PC-9 (cell line): Measurements from ENCODE around the gene ARHGEF28. TPM values are rescaled to one million over a fixed set of nuclear protein-coding genes. Genes with fewer than 3 reads are reported as not detected.

Experiments used
- BruUV-seq: library from RNA; stranded (reverse); fragments of 400-500 nt; replicated peaks from 2 replicates; lab custom pipeline; 2021; lab: Mats Ljungman, UMichigan
- CTCF ChIA-PET: fragments of 300-600 bp; sonication (Branson Sonifier 250); formaldehyde crosslinking; loops from one replicate; lab custom pipeline; 2022; ENCODE audit warnings: antibody characterized with exemption; lab: Charles Lee
- POLR2A ChIA-PET: fragments of 300-600 bp; sonication (Branson Sonifier 250); formaldehyde crosslinking; loops from one replicate; lab custom pipeline; 2022; ENCODE audit warnings: antibody characterized with exemption; ENCODE audit not compliant: unreplicated experiment; lab: Charles Lee
- DNase-seq, 2 experiments: peaks; one replicate each; pipeline versions ENCODE4 v3.0.0 to v3.0.0-alpha.2; 2015 to 2022; ENCODE audit warnings: mixed read lengths in 1 of 2
- H2AFZ ChIP-seq: fragments of 200-600 bp; sonication (generic); 2 replicates; pipeline ENCODE4 v1.8.1; 2017; ENCODE audit warnings: antibody characterized with exemption
- H3F3A ChIP-seq: fragments of 200-600 bp; sonication (generic); 2 replicates; pipeline ENCODE4 v1.8.1; 2017; ENCODE audit warnings: antibody characterized with exemption, mild to moderate bottlenecking, low read depth; ENCODE audit not compliant: insufficient read depth
- H3K27ac ChIP-seq: fragments of 200-600 bp; sonication (generic); 2 replicates; pipeline ENCODE4 v1.6.1; 2016; ENCODE audit warnings: mixed run types
- H3K27me3 ChIP-seq: fragments of 200-600 bp; sonication (generic); 2 replicates; pipeline ENCODE4 v1.6.1; 2016; ENCODE audit warnings: low read depth, mixed run types; ENCODE audit not compliant: insufficient read depth
- H3K36me3 ChIP-seq: fragments of 200-600 bp; sonication (generic); 2 replicates; pipeline ENCODE4 v1.6.1; 2016; ENCODE audit warnings: low read depth, mixed run types
- H3K4me1 ChIP-seq: fragments of 200-600 bp; sonication (generic); replicated peaks from 2 replicates; pipeline ENCODE4 v1.6.1; 2016; ENCODE audit warnings: mixed run types; ENCODE audit not compliant: insufficient read depth
- H3K4me2 ChIP-seq: fragments of 200-600 bp; sonication (generic); 2 replicates; pipeline ENCODE4 v1.6.1; 2017; ENCODE audit warnings: mixed run types
- H3K4me3 ChIP-seq: fragments of 200-600 bp; sonication (generic); 2 replicates; pipeline ENCODE4 v1.6.1; 2016; ENCODE audit warnings: mixed run types
- H3K79me2 ChIP-seq: fragments of 200-600 bp; sonication (generic); 2 replicates; pipeline ENCODE4 v1.6.1; 2017; ENCODE audit warnings: low read depth, mixed run types
- H3K9me2 ChIP-seq: fragments of 200-600 bp; sonication (generic); 2 replicates; pipeline ENCODE4 v1.8.1; 2017; ENCODE audit warnings: mild to moderate bottlenecking; ENCODE audit not compliant: insufficient read depth
- H3K9me3 ChIP-seq: fragments of 200-600 bp; sonication (generic); 2 replicates; pipeline ENCODE4 v1.8.1; 2016; ENCODE audit warnings: low read depth; ENCODE audit not compliant: insufficient read depth
- H4K20me1 ChIP-seq: fragments of 200-600 bp; sonication (generic); 2 replicates; pipeline ENCODE4 v1.8.1; 2017; ENCODE audit not compliant: insufficient read depth
- EZH2 ChIP-seq: fragments of 200-600 bp; sonication (generic); IDR thresholded peaks from 2 replicates; pipeline ENCODE4 v1.8.0; 2017; ENCODE audit warnings: antibody characterized with exemption, low read depth
- intact Hi-C: fragments of 100-400 bp; cut with micrococcal nuclease; formaldehyde crosslinking; loops from one replicate; pipeline ENCODE4 v1.10.0; 2022; ENCODE audit not compliant: unreplicated experiment
- total RNA-seq: library from RNA; stranded (reverse); gene quantifications from 2 replicates; pipeline ENCODE4 v1.2.3, GENCODE V29; 2021
- TF ChIP-seq, protein P1 (sequence below): fragments of 200-600 bp; sonication (generic); conservative IDR thresholded peaks from 2 replicates; pipeline ENCODE4 v1.6.1; 2017; ENCODE audit warnings: mixed run types, antibody characterized with exemption, mild to moderate bottlenecking, moderate library complexity

The ARHGEF28 gene
- total RNA-seq, 1 experiment from 2014 or later = 77.5 TPM

- Histone ChIP-seq H3K36me3 (peaks cover 12% of the 10 kb centered on the region; the same call in 1 of the 2 replicates), H3K4me1 (no peaks in the 10 kb centered on the region; the same call in 1 of the 2 replicates), H3K27me3 (no peaks in the 10 kb centered on the region), H3F3A (peaks cover 7% of the 10 kb centered on the region; the same call in 1 of the 2 replicates), H3K9me2 (no peaks in the 10 kb centered on the region), H3K4me3 (no peak overlapping the region), H3K9me3 (no peaks in the 10 kb centered on the region), H3K4me2 (no peak overlapping the region), H2AFZ (no peak overlapping the region), H3K79me2 (no peaks in the 10 kb centered on the region), H4K20me1 (no peaks in the 10 kb centered on the region), H3K27ac (no peak overlapping the region)
- POLR2A ChIA-PET = no interaction called here
- TF ChIP-seq EZH2 = no peak
- TF ChIP-seq, protein P1, sequence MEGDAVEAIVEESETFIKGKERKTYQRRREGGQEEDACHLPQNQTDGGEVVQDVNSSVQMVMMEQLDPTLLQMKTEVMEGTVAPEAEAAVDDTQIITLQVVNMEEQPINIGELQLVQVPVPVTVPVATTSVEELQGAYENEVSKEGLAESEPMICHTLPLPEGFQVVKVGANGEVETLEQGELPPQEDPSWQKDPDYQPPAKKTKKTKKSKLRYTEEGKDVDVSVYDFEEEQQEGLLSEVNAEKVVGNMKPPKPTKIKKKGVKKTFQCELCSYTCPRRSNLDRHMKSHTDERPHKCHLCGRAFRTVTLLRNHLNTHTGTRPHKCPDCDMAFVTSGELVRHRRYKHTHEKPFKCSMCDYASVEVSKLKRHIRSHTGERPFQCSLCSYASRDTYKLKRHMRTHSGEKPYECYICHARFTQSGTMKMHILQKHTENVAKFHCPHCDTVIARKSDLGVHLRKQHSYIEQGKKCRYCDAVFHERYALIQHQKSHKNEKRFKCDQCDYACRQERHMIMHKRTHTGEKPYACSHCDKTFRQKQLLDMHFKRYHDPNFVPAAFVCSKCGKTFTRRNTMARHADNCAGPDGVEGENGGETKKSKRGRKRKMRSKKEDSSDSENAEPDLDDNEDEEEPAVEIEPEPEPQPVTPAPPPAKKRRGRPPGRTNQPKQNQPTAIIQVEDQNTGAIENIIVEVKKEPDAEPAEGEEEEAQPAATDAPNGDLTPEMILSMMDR = no peak
- BruUV-seq = no TSS peak
- intact Hi-C loops = no loop called here
- DNase-seq = no peak
- CTCF ChIA-PET = no interaction called here
Measured at GRCh38 chr5:73810429-73810828, 184.4 kb downstream of the ARHGEF28 start.

DNA sequence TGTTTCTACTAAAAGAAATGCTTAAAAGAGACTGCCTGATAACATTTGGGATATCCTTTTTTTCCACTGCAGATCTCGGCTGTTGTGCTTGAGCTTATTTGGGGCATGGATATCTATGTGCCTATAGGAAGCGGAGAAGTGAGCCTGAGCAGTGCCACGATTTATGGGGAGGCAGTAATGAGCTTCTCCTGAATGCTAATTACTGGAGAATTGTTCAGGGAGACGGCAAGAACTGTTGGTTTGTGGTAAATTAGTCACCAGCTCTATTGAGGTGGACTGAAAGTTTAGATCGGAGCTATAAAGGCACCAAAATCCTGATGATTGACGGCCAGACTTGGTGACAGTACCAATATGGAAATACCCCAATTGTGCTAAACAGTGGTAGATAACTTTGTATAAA lies 186.5 kb downstream of the ARHGEF28 start:
- no peak overlapping the region for H3K27ac ChIP-seq

GRCh38 chr5:73812962-73813588 lies 187.1 kb downstream of the ARHGEF28 start:
- H2AFZ ChIP-seq = no peak overlapping the region
- H3F3A ChIP-seq = peaks cover 7% of the 10 kb centered on the region; the same call in 1 of the 2 replicates
- no peaks in the 10 kb centered on the region for H3K27me3 ChIP-seq
- peaks cover 13% of the 10 kb centered on the region for H3K4me1 ChIP-seq
- CTCF ChIA-PET = no interaction called here
- H4K20me1 ChIP-seq = no peaks in the 10 kb centered on the region
- H3K79me2 ChIP-seq = no peaks in the 10 kb centered on the region
- H3K4me2 ChIP-seq = no peak overlapping the region
- intact Hi-C loops = no loop called here
- BruUV-seq = no TSS peak
- H3K27ac ChIP-seq = no peak overlapping the region
- H3K4me3 ChIP-seq = no peak overlapping the region
- no peaks in the 10 kb centered on the region for H3K9me2 ChIP-seq
- POLR2A ChIA-PET = no interaction called here
- peaks cover 12% of the 10 kb centered on the region for H3K36me3 ChIP-seq
- DNase-seq = no peak
- TF ChIP-seq, protein P1 = no peak
- TF ChIP-seq EZH2 = no peak
- H3K9me3 ChIP-seq = no peaks in the 10 kb centered on the region

More for the DNA sequence above, 186.5 kb downstream of the ARHGEF28 start:
- Histone ChIP-seq H3K4me3 (no peak overlapping the region), H2AFZ (no peak overlapping the region), H3K27me3 (no peaks in the 10 kb centered on the region), H4K20me1 (no peaks in the 10 kb centered on the region), H3K4me2 (no peak overlapping the region), H3K9me2 (no peaks in the 10 kb centered on the region), H3F3A (peaks cover 1% of the 10 kb centered on the region; the same call in 1 of the 2 replicates), H3K9me3 (no peaks in the 10 kb centered on the region), H3K36me3 (peaks cover 15% of the 10 kb centered on the region), H3K79me2 (no peaks in the 10 kb centered on the region), H3K4me1 (peaks cover 6% of the 10 kb centered on the region)
- ChIA-PET CTCF (no interaction called here), POLR2A (no interaction called here)
- TF ChIP-seq EZH2 = no peak
- TF ChIP-seq, protein P1 = no peak
- no peak for DNase-seq
- no TSS peak for BruUV-seq
- intact Hi-C loops = no loop called here
